SH-SY5Y (cell line): ENCODE results near the gene ADCY5.

Source experiments
- GATA2 ChIP-seq: IDR thresholded peaks from 2 replicates; pipeline ENCODE4 v1.6.1; 2011; ENCODE audit warnings: mild to moderate bottlenecking, low read depth, low read length
- GATA3 ChIP-seq: IDR thresholded peaks from 2 replicates; pipeline ENCODE4 v1.6.1; 2011; ENCODE audit warnings: low read depth, mild to moderate bottlenecking, low read length, moderate library complexity

DNA sequence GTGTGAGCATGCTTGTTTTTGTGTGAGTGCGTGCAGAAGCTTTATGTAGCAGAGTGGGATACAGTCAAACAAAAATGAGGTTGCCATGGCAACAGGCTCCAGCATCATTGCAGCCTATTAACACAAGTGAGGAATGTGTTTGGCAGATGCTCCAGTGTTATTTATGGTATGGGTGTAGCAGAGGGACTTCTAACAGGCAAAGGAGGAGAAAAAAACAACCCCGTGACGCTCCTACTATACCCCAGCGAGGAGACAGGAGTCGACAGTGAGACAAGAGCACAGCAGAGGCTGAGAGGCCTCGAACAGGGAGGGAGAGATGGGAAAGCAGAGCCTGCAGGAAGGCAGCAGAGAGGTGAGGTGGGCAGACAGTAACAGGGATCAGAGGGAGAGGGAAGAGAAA, 4.9 kb downstream of the ADCY5 start:
- TF ChIP-seq GATA2 (no peak), GATA3 (no peak)
